H1 (cell line): Measurements from ENCODE around the gene MAPK14. TPM values are rescaled to one million over a fixed set of nuclear protein-coding genes. Genes with fewer than 3 reads are reported as not detected.

ENCODE experiments used
- CTCF ChIA-PET: fragments of 300-600 bp; sonication (Branson Sonifier 250); formaldehyde crosslinking; loops from one replicate; lab custom pipeline; 2021; ENCODE audit not compliant: partially characterized antibody; lab: Charles Lee
- POLR2A ChIA-PET: fragments of 300-600 bp; sonication (Branson Sonifier 250); formaldehyde crosslinking; loops from one replicate; lab custom pipeline; 2021; ENCODE audit warnings: inconsistent platforms; ENCODE audit not compliant: partially characterized antibody; lab: Charles Lee
- DNase-seq, 2 experiments: peaks; one replicate each; pipeline versions ENCODE4 v3.0.0 to v3.0.0-alpha.2; 2010 to 2022; ENCODE audit warnings: low spot score in 2 of 2, low read depth in 1 of 2, mixed read lengths in 1 of 2
- FAIRE-seq: peaks from 2 replicates; lab custom pipeline; 2011; peaks lifted over from hg19 to GRCh38; lab: Jason Lieb, UNC
- H2AFZ ChIP-seq: 2 replicates; pipeline ENCODE4 v1.8.1; 2012; ENCODE audit warnings: low read length, inconsistent platforms
- H2AK5ac ChIP-seq: 2 replicates; pipeline ENCODE4 v1.6.1; 2013; ENCODE audit warnings: low read depth, low read length
- H2BK120ac ChIP-seq: replicated peaks from 2 replicates; pipeline ENCODE3; 2013; ENCODE audit warnings: low read depth, low read length, inconsistent platforms
- H2BK12ac ChIP-seq: 2 replicates; pipeline ENCODE4 v1.6.1; 2013; ENCODE audit warnings: low read depth, low read length
- H2BK15ac ChIP-seq: 2 replicates; pipeline ENCODE4 v1.6.1; 2013; ENCODE audit warnings: low read length
- H2BK20ac ChIP-seq: 2 replicates; pipeline ENCODE4 v1.6.1; 2013; ENCODE audit warnings: low read length
- H2BK5ac ChIP-seq: 2 replicates; pipeline ENCODE4 v1.6.1; 2013; ENCODE audit warnings: low read depth, low read length
- H3K14ac ChIP-seq: 2 replicates; pipeline ENCODE4 v1.6.1; 2013; ENCODE audit warnings: inconsistent platforms; ENCODE audit not compliant: insufficient read length
- H3K18ac ChIP-seq: 2 replicates; pipeline ENCODE4 v1.6.1; 2013; ENCODE audit warnings: low read length; ENCODE audit errors: extremely low read depth
- H3K23ac ChIP-seq: 2 replicates; pipeline ENCODE4 v1.6.1; 2013; ENCODE audit warnings: inconsistent platforms; ENCODE audit not compliant: insufficient read length
- H3K23me2 ChIP-seq: 2 replicates; pipeline ENCODE4 v1.6.1; 2013; ENCODE audit warnings: low read depth, low read length
- H3K27ac ChIP-seq: 2 replicates; pipeline ENCODE4 v1.6.1; 2011; ENCODE audit warnings: low read depth, low read length, inconsistent platforms
- H3K27me3 ChIP-seq, 4 experiments: replicated peaks in 1 of 4; 1 replicate in 1 of 4; 2 replicates in 3 of 4; pipeline versions ENCODE4 v1.6.1 to v1.8.1; 2011 to 2013; ENCODE audit warnings: low read length in 3 of 4, mild to moderate bottlenecking in 3 of 4, inconsistent platforms in 2 of 4, mixed read lengths in 2 of 4, moderate library complexity in 1 of 4; ENCODE audit not compliant: control insufficient read depth in 3 of 4, insufficient read depth in 3 of 4; ENCODE audit errors: extremely low read depth in 1 of 4
- H3K36me3 ChIP-seq, 4 experiments: 2 replicates each; pipeline versions ENCODE4 v1.6.1 to v1.8.1; 2011 to 2013; ENCODE audit warnings: mild to moderate bottlenecking in 4 of 4, low read length in 3 of 4, moderate library complexity in 2 of 4, control low read depth in 1 of 4, inconsistent platforms in 1 of 4; ENCODE audit not compliant: insufficient read depth in 4 of 4, control insufficient read depth in 2 of 4
- H3K4ac ChIP-seq: replicated peaks from 2 replicates; pipeline ENCODE3; 2013; ENCODE audit warnings: low read length, low read depth, mixed read lengths, inconsistent platforms; ENCODE audit not compliant: insufficient read length
- H3K4me1 ChIP-seq, 4 experiments: replicated peaks in 1 of 4; 1 replicate in 1 of 4; 2 replicates in 3 of 4; pipeline versions ENCODE4 v1.6.1 to v1.8.1; 2011 to 2013; ENCODE audit warnings: low read length in 3 of 4, inconsistent platforms in 2 of 4, mixed read lengths in 1 of 4; ENCODE audit not compliant: insufficient read depth in 4 of 4, control insufficient read depth in 3 of 4
- H3K4me2 ChIP-seq, 2 experiments: 2 replicates each; pipeline versions ENCODE4 v1.6.1 to v1.8.1; 2011 to 2013; ENCODE audit warnings: low read depth in 2 of 2, low read length in 2 of 2, control low read depth in 1 of 2, inconsistent platforms in 1 of 2, mild to moderate bottlenecking in 1 of 2; ENCODE audit not compliant: insufficient read depth in 1 of 2
- H3K4me3 ChIP-seq, 4 experiments: fragments of 200-600, 300-600 bp in 1 of 4; sonication (generic), shearing (Covaris generic), sonication (Bioruptor Twin) in 1 of 4; 2 replicates each; pipeline versions ENCODE4 v1.5.1 to v1.8.1; 2011 to 2016; ENCODE audit warnings: low read length in 4 of 4, low read depth in 3 of 4, control low read depth in 2 of 4, inconsistent platforms in 2 of 4, mild to moderate bottlenecking in 2 of 4, mixed read lengths in 1 of 4, moderate library complexity in 1 of 4; ENCODE audit not compliant: insufficient read depth in 2 of 4; ENCODE audit errors: extremely low read depth in 1 of 4
- H3K56ac ChIP-seq: replicated peaks from 2 replicates; pipeline ENCODE3; 2013; ENCODE audit warnings: low read depth, mild to moderate bottlenecking, mixed read lengths, low read length, inconsistent platforms; ENCODE audit not compliant: insufficient read length
- H3K79me1 ChIP-seq: 2 replicates; pipeline ENCODE4 v1.6.1; 2013; ENCODE audit warnings: low read depth, low read length, control low read depth
- H3K79me2 ChIP-seq, 2 experiments: 2 replicates each; pipeline versions ENCODE4 v1.6.1 to v1.8.1; 2012 to 2013; ENCODE audit warnings: low read length in 2 of 2, mild to moderate bottlenecking in 2 of 2, inconsistent platforms in 1 of 2; ENCODE audit not compliant: insufficient read depth in 2 of 2, control insufficient read depth in 1 of 2
- H3K9ac ChIP-seq, 4 experiments: replicated peaks in 1 of 4; 1 replicate in 1 of 4; 2 replicates in 3 of 4; pipeline versions ENCODE4 v1.6.1 to v1.8.1; 2011 to 2013; ENCODE audit warnings: low read depth in 3 of 4, low read length in 3 of 4, control low read depth in 2 of 4, mild to moderate bottlenecking in 2 of 4, moderate library complexity in 2 of 4, inconsistent platforms in 1 of 4; ENCODE audit errors: extremely low read depth in 1 of 4
- H3K9me3 ChIP-seq, 2 experiments: 2 replicates each; pipeline versions ENCODE4 v1.6.1 to v1.8.1; 2012 to 2013; ENCODE audit warnings: mild to moderate bottlenecking in 2 of 2, moderate library complexity in 2 of 2, control low read depth in 1 of 2, inconsistent platforms in 1 of 2, low read depth in 1 of 2, low read length in 1 of 2, mixed read lengths in 1 of 2; ENCODE audit not compliant: insufficient read depth in 2 of 2
- H4K20me1 ChIP-seq, 2 experiments: replicated peaks in 1 of 2; 2 replicates each; pipeline versions ENCODE3 to v1.8.1; 2011 to 2013; ENCODE audit warnings: inconsistent platforms in 2 of 2, low read length in 2 of 2, mild to moderate bottlenecking in 1 of 2; ENCODE audit not compliant: insufficient read depth in 2 of 2, control insufficient read depth in 1 of 2
- H4K5ac ChIP-seq: 2 replicates; pipeline ENCODE4 v1.6.1; 2013; ENCODE audit warnings: low read length, low read depth, mixed read lengths, inconsistent platforms; ENCODE audit not compliant: insufficient read length
- H4K8ac ChIP-seq: 2 replicates; pipeline ENCODE4 v1.8.0; 2013; ENCODE audit warnings: mild to moderate bottlenecking, moderate library complexity, low read length, inconsistent platforms; ENCODE audit not compliant: insufficient read depth; ENCODE audit errors: extremely low read depth
- H4K91ac ChIP-seq: replicated peaks from 2 replicates; pipeline ENCODE3; 2013; ENCODE audit warnings: low read length, mixed read lengths, inconsistent platforms; ENCODE audit not compliant: insufficient read length
- CBX5 ChIP-seq: fragments of 300-800, 300-1000 bp; sonication (generic); IDR thresholded peaks from 2 replicates; pipeline ENCODE4 v1.7.1; 2016; ENCODE audit warnings: antibody characterized with exemption, low read length, low read depth
- CTBP2 ChIP-seq: IDR thresholded peaks from 2 replicates; pipeline ENCODE4 v1.7.0; 2011; ENCODE audit warnings: borderline replicate concordance, mild to moderate bottlenecking, moderate library complexity, mixed read lengths, low read length; ENCODE audit not compliant: insufficient read depth, insufficient read length
- HDAC2 ChIP-seq, 2 experiments: fragments of 300-600 bp in 1 of 2; sonication (generic) in 1 of 2; IDR thresholded peaks; 2 replicates each; pipeline ENCODE4 v1.6.1; 2011 to 2012; ENCODE audit warnings: low read depth in 2 of 2, low read length in 2 of 2, mild to moderate bottlenecking in 2 of 2, moderate library complexity in 2 of 2, borderline replicate concordance in 1 of 2, inconsistent platforms in 1 of 2
- HDAC6 ChIP-seq: IDR thresholded peaks from one replicate; pipeline ENCODE4 v1.7.1; 2012; ENCODE audit warnings: low read depth, mild to moderate bottlenecking, inconsistent platforms, low read length, moderate library complexity
- KDM1A ChIP-seq: fragments of 200-600, 300-600 bp; sonication (generic); IDR thresholded peaks from 2 replicates; pipeline ENCODE4 v1.7.1; 2016; ENCODE audit warnings: mild to moderate bottlenecking, low read length, borderline replicate concordance
- MAFK ChIP-seq: IDR thresholded peaks from 2 replicates; pipeline ENCODE4 v1.6.1; 2012; ENCODE audit warnings: low read depth, mild to moderate bottlenecking, improper control_type of control experiment, low read length
- NRF1 ChIP-seq: IDR thresholded peaks from 2 replicates; pipeline ENCODE4 v1.6.1; 2011; ENCODE audit warnings: mild to moderate bottlenecking, low read depth, low read length, improper control_type of control experiment
- POU5F1 ChIP-seq: IDR thresholded peaks from 2 replicates; pipeline ENCODE4 v1.6.1; 2011; ENCODE audit warnings: low read depth, mild to moderate bottlenecking, low read length, moderate library complexity
- SP4 ChIP-seq: IDR thresholded peaks from 2 replicates; pipeline ENCODE4 v1.6.1; 2012; ENCODE audit warnings: low read length, inconsistent platforms
- SRF ChIP-seq: IDR thresholded peaks from 2 replicates; pipeline ENCODE4 v1.6.1; 2011; ENCODE audit warnings: mild to moderate bottlenecking, low read depth, low read length, moderate library complexity
- SUZ12 ChIP-seq: fragments of 200-600 bp; sonication (generic); IDR thresholded peaks from 2 replicates; pipeline ENCODE4 v1.6.1; 2012; ENCODE audit warnings: mild to moderate bottlenecking, inconsistent platforms, low read length, moderate library complexity, mixed read lengths
- YY1 ChIP-seq: IDR thresholded peaks from 2 replicates; pipeline ENCODE4 v1.6.1; 2011; ENCODE audit warnings: low read depth, mild to moderate bottlenecking, low read length
- WGBS, 2 experiments: shearing (Covaris generic) in 1 of 2; methylation state at CpG; one replicate each; pipeline versions ENCODE4 v1.1.6 to v1.1.7; 2013 to 2015; ENCODE audit warnings: low lambda C conversion rate in 2 of 2, mixed read lengths in 2 of 2, inconsistent platforms in 1 of 2, low coverage in 1 of 2, missing lambda C conversion rate in 1 of 2; ENCODE audit not compliant: insufficient replicate concordance in 2 of 2, insufficient coverage in 1 of 2, insufficient read length in 1 of 2; ENCODE audit errors: extremely low coverage in 1 of 2, missing lambda C conversion rate in 1 of 2; 5-methylcytosine and 5-hydroxymethylcytosine counted together
- polyA plus RNA-seq, 7 experiments: library from polyadenylated mRNA; depleted of rRNA in 3 of 7; stranded (reverse) in 5 of 7; unstranded in 2 of 7; fragments of >200 nt in 5 of 7; fragments of 200-250 nt in 2 of 7; gene quantifications; 1 replicate in 5 of 7; 2 replicates in 1 of 7; 4 replicates in 1 of 7; pipeline versions ENCODE4 v1.2.1 to v1.2.3, GENCODE V29; 2011 to 2013; ENCODE audit warnings: missing spikeins in 2 of 7, mixed read lengths in 2 of 7
- total RNA-seq: library from RNA; stranded (reverse); fragmentation: NEBNext Ultra II Directional; extraction: Animal tissue kit (Norgen Biotek cat#: 25700); gene quantifications from 2 replicates; pipeline ENCODE4 v1.2.1, GENCODE V29; 2021
- TF ChIP-seq, protein P1 (sequence below): IDR thresholded peaks from 2 replicates; pipeline ENCODE4 v1.6.1; 2012; ENCODE audit warnings: inconsistent platforms

MAPK14 gene
- total and polyA plus RNA-seq, 2 of the 8 experiments (the other 6 are each of a cell fraction or from before 2014, with no cell fraction given): 18.1 to 39.3 TPM

DNA sequence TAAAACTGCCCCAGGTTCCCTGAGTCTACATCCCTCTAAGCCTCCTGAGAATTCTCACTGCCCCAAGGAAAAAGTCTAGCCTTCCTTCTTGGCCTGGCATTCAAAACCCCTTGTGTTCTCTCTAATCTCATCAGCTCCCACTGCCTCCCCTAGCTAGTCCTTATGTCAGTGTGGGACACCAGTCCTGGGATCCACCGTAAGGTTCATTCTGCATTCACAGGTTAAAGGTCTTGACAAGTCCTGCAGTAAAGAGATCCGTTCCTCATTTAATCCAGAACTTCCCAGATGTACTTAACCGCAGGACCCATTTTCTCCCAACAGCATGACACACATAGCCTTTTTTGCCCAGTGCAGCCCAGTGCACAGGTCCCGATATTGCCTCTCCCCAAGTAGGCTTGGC, 114.4 kb downstream of the MAPK14 start:
- no peak overlapping the region for H3K23ac ChIP-seq
- peak overlapping the region; percentile 60; the same call in 1 of the 2 replicates for H2BK5ac ChIP-seq
- no peak overlapping the region for H3K27ac ChIP-seq
- H4K20me1 ChIP-seq: no peaks in the 10 kb centered on the region
- H4K8ac ChIP-seq: no peak overlapping the region
- H3K4me2 ChIP-seq: no peak overlapping the region
- H2BK12ac ChIP-seq: peak overlapping the region; percentile 39; the same call in 1 of the 2 replicates
- H3K9me3 ChIP-seq: 0 out of 4 replicates have a peak, but pooled peaks cover 0 to 4% of the 10 kb centered on the region in 2 experiments
- FAIRE-seq (no peak), DNase-seq (no peak)
- H3K4me3 ChIP-seq: no peak overlapping the region
- ChIA-PET POLR2A (no interaction called here), CTCF (interaction anchor here (0.7 to 0.9 kb wide), 2 partner anchors 17 to 71 kb away, joined by 3 to 5 read pairs; no protein-coding TSS in a partner anchor)
- no peaks in the 10 kb centered on the region for H3K79me2 ChIP-seq
- H3K23me2 ChIP-seq: no peaks in the 10 kb centered on the region
- no peaks in the 10 kb centered on the region for H3K27me3 ChIP-seq
- H2BK120ac ChIP-seq: no peak overlapping the region
- no peak overlapping the region for H3K14ac ChIP-seq
- H3K9ac ChIP-seq: no peak overlapping the region
- peak overlapping the region; percentile 48; the same call in 1 of the 2 replicates for H3K18ac ChIP-seq
- H4K5ac ChIP-seq: no peak overlapping the region
- peaks cover 0 to 6% (median 0%) of the 10 kb centered on the region in 4 experiments; a peak in 3 of 7 replicates for H3K4me1 ChIP-seq
- H3K4ac ChIP-seq: no peak overlapping the region
- H3K56ac ChIP-seq: no peak overlapping the region
- H2AFZ ChIP-seq: no peak overlapping the region
- H3K36me3 ChIP-seq: peaks cover 0 to 2% (median 0%) of the 10 kb centered on the region in 4 experiments; a peak in 1 of 8 replicates
- no peak overlapping the region for H2BK15ac ChIP-seq
- H2AK5ac ChIP-seq: peak overlapping the region; percentile 75; the same call in 1 of the 2 replicates
- peak overlapping the region; percentile 44 for H4K91ac ChIP-seq
- WGBS, 2 experiments: 91% methylated on average over 4 of the region's 4 CpGs; no CpG with 5 or more reads in 1 of the 2 experiments
- H3K79me1 ChIP-seq: no peaks in the 10 kb centered on the region
- H2BK20ac ChIP-seq: 0 out of 2 replicates have a peak overlapping the region, but pooled peaks have one; percentile 48
- TF ChIP-seq HDAC2 (IDR thresholded peaks at IDR 0.05; ENCODE audit: borderline replicate concordance in 1 of 2, low read depth in 2 of 2, low read length in 2 of 2): no peak
- no peak for TF ChIP-seq KDM1A
- no peak for TF ChIP-seq SRF
- no peak for TF ChIP-seq SP4
- TF ChIP-seq, protein P1, sequence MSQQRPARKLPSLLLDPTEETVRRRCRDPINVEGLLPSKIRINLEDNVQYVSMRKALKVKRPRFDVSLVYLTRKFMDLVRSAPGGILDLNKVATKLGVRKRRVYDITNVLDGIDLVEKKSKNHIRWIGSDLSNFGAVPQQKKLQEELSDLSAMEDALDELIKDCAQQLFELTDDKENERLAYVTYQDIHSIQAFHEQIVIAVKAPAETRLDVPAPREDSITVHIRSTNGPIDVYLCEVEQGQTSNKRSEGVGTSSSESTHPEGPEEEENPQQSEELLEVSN: no peak
- TF ChIP-seq SUZ12: no peak
- TF ChIP-seq YY1: no peak
- no peak for TF ChIP-seq CBX5
- TF ChIP-seq MAFK: no peak
- TF ChIP-seq CTBP2: no peak
- no peak for TF ChIP-seq POU5F1
- no peak for TF ChIP-seq HDAC6
- TF ChIP-seq NRF1: no peak
